Subcutaneous adipose tissue (tissue), 4 donors: ENCODE measurements around the gene DNMBP. TPM values are rescaled to one million over a fixed set of nuclear protein-coding genes. Genes with fewer than 3 reads are reported as not detected.

Experiments
- CTCF ChIP-seq: fragments of 450-650 bp; IDR thresholded peaks from one replicate; pipeline ENCODE4 v1.5.1; 2016; ENCODE audit warnings: low read depth, mild to moderate bottlenecking, control low read depth, antibody characterized with exemption, moderate library complexity
- total RNA-seq, 4 donors: library from RNA; depleted of rRNA; stranded (reverse); fragments of >200 nt; gene quantifications; one replicate each; pipeline ENCODE4 v1.1.0, GENCODE V29; 2016

DNMBP gene
- total RNA-seq, 4 donors from 2014 or later = 20.9 to 23.3 (median 21.5) TPM

- no peak for TF ChIP-seq CTCF
Measured at GRCh38 chr10:99845837-99846382, 163.8 kb downstream of the DNMBP start.

- TF ChIP-seq CTCF = no peak
Measured at GRCh38 chr10:99844433-99844955, 165.3 kb downstream of the DNMBP start.

GRCh38 chr10:99843310-99843709, 166.4 kb downstream of the DNMBP start:
- TF ChIP-seq CTCF = no peak

- no peak for TF ChIP-seq CTCF
Measured at GRCh38 chr10:99841746-99842145, 168.0 kb downstream of the DNMBP start.

- no peak for TF ChIP-seq CTCF
Measured at GRCh38 chr10:99836711-99837110, 173.0 kb downstream of the DNMBP start.

GRCh38 chr10:99835947-99836346, 173.8 kb downstream of the DNMBP start:
- no peak for TF ChIP-seq CTCF

- no peak for TF ChIP-seq CTCF
Measured at GRCh38 chr10:99834410-99834809, 175.3 kb downstream of the DNMBP start.
